Femur (tissue), 1 donor: ENCODE data around the gene CPTP.

Source experiments
- DNase-seq: peaks from one replicate; pipeline ENCODE4 v3.0.0-alpha.2; 2017

CPTP gene

GRCh38 chr1:1370771-1371300 lies 46.2 kb downstream of the CPTP start:
- peak; percentile 41 for DNase-seq

- DNase-seq, result peak; percentile 78
Measured at GRCh38 chr1:1371364-1371745, 46.8 kb downstream of the CPTP start.

GRCh38 chr1:1371746-1372711 lies 47.4 kb downstream of the CPTP start:
- peak; percentile 82 for DNase-seq

GRCh38 chr1:1373051-1373814 lies 48.6 kb downstream of the CPTP start:
- no peak for DNase-seq

- DNase-seq, result no peak
Measured at GRCh38 chr1:1373815-1374588, 49.4 kb downstream of the CPTP start.

GRCh38 chr1:1374589-1374928 lies 50.0 kb downstream of the CPTP start:
- peak; percentile 52 for DNase-seq

- DNase-seq, result peak; percentile 99
Measured at GRCh38 chr1:1374929-1375662, 50.5 kb downstream of the CPTP start, which contains the start of gene AURKAIP1. AURKAIP1 (minus strand) TSS chr1:1375207; CDS start chr1:1374756, 451 bp downstream.

GRCh38 chr1:1376551-1377226 lies 52.1 kb downstream of the CPTP start:
- DNase-seq, result no peak

- no peak for DNase-seq
Measured at GRCh38 chr1:1377540-1378205, 53.1 kb downstream of the CPTP start.
